NCI-H2081 treated with DMSO at 0.1 percent for 48 hours (cell line): ENCODE measurements around the gene RPGRIP1L.

Source experiments
- DNase-seq: peaks from one replicate; lab custom pipeline; 2025; lab: John Stamatoyannopoulos, UW

The RPGRIP1L gene

DNA sequence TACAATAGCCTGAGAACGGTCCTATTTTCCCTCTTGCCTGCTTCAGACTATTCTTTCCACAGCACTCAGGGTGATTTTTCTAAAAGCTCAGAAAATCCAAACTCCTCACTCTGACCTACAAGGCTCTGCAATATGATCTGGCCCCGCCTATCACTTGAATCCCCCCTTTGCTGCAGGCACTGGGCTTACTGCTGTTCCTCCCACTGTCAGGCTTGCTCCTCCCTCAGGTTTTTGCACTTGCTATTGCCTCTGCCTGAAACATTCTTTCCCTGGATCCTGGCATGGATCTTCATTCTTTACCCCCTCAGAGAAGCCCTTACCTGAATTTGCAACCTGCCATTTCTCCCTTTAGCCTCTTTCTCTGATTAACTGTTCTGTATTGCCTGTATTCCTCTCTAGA, 52.3 kb downstream of the RPGRIP1L start:
- no peak for DNase-seq

DNA sequence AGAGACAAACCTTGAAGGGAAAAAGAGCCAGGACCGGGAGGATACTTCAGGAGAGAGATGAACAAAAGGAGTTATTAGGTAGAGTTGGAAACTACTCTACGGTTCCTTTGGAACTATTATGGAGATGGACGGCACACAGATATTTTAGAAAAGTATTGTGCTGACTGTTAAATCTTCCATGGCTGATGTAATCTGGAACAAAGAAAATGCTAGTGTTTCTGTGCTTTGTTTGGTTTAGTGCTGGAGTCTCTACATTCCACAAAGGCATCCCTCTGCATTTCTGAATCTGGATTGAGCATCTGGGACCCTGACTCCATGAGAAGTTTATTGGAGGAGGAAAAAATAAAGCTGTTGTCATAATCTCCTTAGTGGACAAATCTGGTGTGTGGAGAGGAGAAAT, 57.2 kb downstream of the RPGRIP1L start:
- no peak for DNase-seq

DNA sequence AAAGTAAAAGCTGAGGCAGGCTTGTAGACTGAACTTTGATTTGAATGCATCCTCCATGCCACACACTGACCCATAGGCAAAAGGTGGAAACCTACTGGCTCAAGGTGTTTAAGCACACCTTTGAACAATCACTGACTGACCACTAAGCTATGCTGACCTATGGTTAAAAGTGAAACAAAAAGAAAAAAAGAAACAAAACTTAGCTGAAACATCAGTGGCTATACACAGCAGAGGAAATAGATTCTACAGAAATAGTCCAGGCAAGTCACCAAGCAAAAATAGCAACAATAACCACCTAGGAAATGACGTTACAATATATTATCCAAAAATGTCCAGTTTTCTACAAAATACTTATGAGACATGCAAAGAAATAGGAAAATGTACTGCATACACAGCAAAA, 60.2 kb downstream of the RPGRIP1L start:
- DNase-seq, result no peak

DNA sequence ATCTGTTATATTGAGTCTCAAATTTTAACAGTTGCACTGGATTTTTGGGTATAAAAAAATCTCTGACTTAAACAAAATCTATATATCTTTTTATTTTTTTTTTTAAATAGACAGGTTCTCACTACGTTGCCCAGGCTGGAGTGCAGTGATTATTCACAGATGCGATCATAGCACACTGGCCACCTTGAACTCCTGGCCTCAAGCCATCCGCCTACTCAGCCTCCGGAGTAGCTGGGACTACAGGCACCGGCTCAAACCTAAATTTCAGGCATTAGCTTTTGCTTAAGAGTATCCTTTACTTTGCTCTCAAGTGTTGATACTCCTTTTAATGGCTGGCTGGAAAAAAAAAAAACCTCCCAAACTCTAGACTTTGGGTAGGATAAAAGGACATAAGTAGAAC, 61.6 kb downstream of the RPGRIP1L start:
- no peak for DNase-seq

DNA sequence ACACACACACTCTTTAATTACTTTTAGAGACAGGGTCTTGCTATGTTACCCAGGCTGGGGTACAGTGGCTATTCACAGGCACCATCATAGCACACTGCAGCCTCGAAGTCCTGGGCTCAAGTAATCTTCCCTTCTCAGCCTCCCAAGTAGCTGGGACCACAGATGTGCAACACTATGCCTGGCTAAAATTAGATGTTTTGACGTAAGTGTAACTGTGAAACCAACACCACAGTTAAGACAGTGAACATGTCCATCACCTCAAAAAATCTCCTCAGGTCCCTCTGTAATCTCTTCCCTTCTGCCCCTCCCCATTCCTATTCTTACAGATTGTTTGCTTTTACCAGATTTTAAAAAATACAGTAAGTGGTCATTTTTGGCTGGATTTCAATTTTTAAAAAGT, 66.7 kb downstream of the RPGRIP1L start:
- DNase-seq, result no peak

DNA sequence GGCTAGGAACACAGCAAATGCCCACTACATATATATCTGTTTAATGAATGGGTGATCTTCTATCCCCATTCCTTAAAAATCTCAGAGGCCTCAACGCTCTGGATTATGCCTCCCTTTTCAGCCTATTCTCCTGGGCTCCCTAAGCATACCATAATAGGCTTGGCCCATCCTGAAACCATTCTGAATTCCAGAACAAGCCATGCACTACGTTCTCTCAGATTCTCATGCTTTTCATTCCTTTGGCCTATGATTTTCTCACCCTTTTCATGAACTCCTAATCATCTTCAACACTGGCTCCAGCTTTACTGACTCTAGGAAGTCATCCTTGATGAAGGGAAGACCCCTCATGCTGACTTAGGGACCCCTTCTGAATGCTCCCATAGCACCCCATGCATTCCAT, 71.1 kb downstream of the RPGRIP1L start:
- DNase-seq, result no peak

DNA sequence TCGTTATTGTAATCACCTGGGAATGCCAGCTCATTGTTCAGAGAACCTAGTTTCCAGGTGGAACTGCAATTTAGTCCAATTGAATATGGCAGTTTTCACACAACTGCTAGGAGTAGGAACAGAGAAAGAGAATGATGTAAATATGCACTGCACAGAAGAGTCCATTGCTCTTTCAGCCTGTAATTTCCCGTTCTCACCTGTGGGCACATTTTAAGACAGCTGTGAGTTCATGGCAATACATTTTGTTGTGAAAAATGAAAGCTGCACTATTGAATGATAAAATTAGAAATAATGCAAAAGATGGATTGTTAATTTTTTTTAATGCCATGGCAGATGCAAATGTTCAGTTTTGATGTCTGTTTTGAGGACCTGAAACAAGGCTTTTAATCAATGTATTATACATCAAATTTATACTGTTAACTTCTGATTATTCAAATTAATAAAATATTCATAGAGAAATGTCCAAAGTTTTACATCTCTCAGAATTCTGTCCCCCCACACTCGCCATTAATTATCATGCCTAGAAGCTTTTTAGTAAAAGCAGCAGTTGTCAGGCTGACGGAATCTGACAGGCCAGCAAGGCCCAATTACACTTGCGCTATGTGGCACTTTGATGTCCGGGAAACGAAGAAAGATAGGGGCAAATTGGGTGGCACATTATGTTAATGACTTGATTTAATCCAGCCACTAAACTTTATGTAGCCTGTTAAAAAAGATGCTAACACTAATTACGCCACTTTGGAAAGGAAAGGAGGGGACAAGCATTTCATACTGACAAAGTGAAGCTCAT, 72.2 kb downstream of the RPGRIP1L start:
- DNase-seq, result no peak

DNA sequence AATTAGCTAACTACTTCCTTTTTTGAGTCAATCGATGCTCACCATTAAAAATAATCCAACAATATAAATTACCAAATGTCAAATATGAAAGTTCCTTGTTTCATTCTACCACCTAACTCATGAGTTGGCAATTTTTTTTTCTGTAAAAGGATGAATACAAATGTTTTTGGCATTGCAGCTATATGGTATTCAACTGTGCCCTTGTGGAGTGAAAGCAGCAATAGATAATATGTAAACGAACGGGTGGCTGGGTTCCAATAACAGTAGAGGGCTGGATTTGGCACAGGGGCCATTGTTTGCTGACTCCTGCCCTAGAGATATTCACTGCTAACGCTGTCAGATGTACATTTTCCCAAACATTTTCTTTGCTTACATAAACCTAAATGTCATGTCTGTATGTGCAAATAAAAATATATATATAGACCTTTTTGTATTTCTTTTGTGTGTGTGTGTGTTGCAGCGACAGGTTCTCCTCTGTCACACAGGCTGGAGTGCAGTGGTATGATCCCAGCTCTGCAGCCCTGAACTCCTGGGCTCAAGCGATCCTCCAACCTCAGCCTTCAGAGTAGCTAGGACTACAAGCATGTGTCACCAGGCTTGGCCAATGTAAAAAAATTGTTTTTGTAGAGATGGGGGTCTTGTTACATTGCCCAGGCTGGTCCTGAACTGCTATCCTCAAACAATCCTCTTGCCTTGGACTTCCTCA, 73.9 kb downstream of the RPGRIP1L start:
- no peak for DNase-seq

DNA sequence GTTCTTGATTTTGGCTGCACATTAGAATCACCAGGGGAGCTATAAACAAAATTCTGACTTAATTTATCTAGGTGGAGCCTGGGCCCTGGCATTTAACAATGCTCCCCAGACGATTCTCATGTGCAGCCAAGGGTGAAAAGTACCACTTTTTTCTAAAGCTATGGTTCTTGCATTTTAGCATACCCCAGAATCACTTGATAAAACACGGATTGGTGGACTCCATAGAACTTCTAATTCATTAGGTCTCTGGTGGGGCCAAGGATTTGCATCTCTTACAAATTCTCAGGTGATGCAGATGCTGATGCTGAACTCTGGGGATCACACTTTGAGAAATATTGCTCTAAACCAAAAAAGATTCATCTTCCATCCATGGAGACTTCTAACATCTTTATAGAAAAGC, 74.5 kb downstream of the RPGRIP1L start:
- DNase-seq, result no peak

DNA sequence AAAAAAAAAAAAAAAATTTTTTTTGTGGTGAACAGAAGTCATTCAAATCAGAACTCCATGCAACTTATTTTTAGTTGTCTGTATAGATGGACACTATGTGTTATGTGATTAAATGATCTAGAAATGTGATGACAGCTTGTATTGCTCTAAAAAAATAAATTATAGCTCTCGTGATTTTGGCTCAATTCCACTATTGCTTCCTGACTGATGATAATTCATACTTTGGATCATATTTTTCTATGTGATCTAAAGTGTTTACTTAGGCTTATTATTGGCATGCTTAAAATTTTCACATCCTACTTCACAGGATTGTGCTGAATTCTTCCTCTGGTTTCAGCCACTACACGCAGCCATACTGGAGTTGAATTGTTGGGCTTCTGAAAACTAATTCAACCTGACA, 76.8 kb downstream of the RPGRIP1L start:
- no peak for DNase-seq

DNA sequence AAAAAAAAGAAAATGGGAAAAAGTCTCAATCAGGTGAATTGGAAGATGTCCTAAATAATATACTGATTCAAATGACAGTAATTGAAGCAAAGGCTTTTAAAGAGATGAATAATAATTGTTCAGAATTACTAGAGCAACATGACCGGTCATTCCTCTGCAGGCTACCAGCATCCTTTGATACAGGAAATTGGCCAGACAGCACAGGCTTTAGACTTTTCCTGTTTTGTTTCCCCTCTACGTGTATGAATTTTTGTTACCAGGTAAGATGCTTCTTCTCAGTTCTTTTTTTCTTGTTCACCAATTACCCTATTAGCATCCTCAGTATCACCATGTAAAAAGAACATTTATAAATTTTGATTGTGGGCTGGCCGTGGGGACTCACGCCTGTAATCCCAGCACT, 77.5 kb downstream of the RPGRIP1L start:
- no peak for DNase-seq

DNA sequence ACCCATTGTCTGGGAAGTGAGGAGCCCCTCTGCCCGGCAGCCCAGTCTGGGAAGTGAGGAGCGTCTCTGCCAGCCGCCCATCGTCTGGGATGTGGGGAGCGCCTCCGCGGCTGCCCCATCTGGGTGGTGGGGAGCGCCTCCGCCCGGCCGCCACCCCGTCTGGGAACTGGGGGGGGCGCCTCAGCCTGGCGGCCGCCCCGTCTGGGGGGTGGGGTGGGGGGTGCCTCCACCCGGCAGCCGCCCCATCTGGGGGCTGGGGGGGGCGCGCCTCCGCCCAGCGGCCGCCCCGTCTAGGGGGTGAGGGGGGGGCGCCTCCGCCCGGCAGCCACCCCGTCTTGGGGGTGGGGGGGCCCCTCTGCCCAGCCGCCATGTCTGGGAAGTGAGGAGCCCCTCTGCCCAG, 78.4 kb downstream of the RPGRIP1L start:
- DNase-seq, result no peak

DNA sequence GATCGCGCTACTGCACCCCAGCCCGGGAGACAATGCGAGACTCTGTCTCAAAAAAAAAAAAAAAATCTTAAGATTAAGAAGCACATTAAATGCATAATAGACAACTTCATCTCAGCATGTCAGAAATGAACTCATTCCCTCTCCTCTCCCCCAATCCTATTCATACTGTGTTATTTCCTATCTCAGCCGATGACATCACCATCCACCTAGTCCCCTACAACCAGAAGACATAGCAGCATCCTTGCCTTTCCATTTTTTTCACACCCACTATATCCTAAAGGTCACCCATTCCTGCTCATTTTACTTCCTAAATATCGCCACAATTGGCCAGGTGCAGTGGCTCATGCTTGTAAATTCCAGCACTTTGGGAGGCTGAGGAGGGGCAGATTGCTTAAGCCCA, 81.3 kb downstream of the RPGRIP1L start:
- DNase-seq, result no peak

DNA sequence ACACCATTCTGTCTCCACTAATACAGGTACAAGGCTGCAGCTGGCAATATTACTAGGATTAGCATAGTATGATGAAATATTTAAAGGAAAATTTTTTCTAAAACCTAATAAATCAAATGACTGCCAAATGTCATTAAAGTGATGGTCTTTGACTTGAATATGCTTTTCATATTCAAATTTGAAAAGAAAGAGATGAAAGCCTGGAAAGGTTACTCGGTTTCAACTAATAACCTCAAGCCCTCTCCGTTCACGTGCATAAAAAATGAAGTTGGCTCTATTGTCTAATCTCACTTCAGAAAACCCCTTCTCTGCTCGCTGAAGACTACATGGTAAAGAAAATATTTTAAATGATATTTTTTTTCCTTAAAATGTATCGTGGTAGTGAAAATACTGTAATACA, 83.2 kb downstream of the RPGRIP1L start:
- no peak for DNase-seq

DNA sequence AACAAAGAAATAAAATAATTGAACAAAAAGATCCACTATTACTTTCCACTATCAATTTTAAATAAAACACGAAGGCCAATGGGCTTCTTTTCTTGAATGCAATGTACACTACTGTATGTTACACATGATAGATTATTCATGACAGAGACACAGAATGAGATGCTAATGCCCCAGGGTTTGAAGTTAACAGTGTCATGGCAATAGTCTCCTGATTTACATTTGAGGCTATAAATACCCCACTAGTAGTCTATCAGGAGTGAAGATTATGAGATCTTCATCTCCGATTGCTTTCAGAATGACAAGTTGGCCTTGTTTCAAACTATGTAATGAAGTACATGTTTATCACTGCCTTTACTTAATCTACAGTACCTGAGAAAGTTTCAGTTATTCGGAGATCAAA, 84.4 kb downstream of the RPGRIP1L start:
- DNase-seq, result no peak

DNA sequence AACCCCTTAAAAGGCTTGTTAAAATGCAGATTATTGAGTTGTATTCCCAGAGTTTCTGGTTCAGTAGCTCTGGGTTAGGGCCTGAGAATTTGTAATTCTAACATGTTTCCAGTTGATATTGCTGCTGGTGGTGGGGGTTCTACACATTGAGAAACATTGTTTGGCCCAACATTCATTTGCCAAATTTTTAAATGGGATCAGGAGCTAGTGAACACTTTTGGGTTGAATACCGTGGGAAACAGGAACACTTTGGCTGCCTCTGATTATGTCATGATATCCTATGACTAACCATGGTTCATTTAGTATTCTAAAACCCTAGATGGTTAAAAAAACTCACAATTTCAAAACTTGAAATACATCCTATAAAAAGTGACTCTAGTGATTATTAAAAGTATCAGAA, 89.3 kb downstream of the RPGRIP1L start:
- DNase-seq, result no peak

DNA sequence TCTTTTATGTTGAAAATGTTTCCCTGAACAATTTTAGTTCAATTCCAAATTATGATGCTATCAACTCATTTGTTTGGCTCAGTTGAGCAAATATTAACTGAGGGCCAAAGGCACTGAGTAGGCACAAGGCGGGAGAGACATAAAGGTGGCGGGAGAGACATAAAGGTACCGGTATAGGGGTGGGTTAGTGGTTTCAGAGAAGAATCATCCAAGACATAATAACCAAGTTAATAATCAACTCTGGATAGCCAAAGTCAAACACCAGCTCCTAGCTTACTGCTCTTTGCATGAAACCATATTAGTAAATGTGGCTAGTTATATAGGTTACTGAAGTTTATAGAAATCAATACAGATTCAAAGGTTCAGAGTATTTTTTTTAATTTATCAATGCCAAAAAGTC, 91.7 kb downstream of the RPGRIP1L start:
- no peak for DNase-seq

DNA sequence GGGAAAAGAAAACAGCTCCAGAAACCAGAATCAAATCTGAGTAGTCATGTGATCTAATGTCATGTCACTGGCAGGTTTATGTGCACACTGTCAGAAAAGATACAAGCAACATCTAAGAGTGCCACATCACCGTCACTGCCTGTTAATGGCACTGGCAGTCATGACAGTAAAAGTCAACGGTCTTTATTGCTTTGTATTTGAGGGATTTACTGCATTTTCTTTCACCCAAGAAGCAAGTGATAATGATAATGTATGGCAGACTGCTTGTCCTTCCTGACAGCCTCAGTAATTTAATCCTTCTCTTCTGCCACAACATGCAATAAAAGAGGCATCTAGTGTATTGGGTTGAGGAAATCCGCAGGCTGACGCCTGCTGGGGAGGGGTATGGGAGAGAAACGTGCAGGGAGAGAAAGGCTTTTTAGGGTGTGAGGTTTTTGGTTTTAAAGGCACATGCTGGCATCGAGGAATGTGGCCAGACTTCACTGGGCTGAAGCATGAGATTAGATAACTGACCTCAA, 92.4 kb downstream of the RPGRIP1L start:
- DNase-seq, result no peak

DNA sequence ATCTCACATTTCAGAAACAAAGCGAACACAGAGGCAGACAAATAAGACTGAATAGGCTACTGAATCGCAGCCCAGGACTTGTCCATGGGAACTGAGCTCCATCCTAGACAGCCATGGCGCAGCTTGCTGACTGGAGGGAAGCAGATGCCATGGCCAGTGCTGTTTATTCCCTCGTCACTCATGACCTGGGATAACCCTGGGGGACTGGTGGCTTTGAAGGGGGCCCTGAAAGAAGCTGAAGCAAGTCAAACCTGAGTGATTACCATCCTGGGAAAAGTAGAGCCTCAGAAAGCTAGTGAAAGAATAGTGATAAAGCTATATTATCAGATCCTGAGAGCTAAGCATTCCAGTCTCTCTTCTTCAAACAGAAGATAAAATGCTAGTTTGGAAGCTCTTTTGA, 94.1 kb downstream of the RPGRIP1L start:
- DNase-seq, result no peak

DNA sequence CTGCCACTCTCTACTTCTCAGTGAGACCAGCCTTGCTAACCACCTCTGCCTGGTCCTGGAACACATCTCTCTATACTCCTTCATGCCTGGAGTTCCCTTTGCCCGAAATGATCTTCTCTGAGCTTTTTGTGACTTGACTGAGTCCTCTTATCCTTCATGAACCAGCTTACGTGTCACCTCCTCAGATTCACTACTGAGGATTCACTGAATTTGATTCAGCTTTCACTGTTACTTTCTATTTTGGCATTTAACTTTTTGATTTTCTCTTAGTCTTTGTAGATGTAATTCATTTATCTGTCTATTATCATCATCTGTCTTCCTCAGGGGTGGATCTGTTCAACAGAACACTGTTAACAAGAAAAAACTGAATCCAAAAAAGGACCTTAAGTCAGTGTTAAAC, 95.6 kb downstream of the RPGRIP1L start:
- no peak for DNase-seq

DNA sequence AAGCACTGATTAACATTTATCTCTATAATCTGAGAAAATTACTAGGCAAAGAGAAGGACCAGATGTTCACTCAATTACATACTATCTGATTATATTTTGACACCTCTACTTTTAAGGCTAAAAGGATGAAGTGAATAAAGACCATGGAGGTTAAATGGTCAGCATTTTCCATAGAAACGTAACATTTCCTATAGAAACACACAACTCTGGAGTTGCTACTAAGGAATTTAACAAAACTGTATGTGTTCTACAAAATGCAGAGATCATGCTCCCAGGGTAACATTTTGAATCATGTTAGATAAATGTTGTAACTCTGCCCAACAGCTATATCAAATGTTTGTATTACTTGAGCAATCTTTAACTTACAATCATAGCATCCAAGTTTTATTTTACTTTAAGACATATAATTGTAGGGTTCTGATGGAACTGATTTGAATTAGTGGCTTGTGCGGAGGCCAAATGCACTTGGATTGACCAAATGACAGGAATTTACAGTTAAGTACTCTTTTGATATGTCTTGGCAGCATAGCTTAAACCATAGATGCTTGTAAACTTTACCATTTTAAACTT, 97.7 kb downstream of the RPGRIP1L start:
- no peak for DNase-seq

DNA sequence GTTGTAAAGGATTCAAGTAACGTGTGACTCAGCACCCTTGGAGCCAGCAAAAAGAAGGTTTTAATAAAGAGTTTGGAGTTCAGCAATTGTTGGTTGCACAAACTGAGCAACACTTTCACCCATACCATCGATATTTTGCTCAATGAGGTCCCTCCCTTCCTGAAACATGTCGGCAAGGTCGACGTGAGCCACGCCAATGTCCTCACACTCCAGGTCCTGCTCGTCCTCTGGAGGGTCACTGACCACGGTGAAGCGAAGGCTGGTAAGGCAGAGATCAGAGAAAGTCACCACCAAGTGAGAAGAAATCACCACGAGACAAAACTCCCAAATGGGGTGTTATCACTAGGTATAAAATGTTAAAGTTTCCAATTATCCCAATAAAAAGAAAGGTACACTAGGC, 98.3 kb downstream of the RPGRIP1L start:
- DNase-seq, result no peak

DNA sequence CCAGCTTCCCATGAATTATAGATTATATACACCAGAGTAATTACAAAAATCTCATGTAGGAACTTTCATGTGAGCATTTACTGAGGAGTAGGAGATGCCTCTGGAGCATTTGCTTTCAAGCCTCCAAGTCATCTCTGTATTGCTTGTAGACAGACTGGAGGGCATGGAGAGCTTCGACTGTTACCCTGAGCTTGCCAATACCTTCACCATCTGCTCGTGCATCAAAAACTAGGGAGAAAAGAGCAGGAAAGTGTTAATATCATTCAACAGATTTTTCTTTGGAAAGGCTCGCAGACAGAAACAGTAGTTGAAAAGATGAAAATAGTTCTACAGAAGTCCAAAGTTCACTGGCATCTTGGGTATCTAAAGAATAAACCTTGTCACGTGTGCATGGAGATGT, 101.7 kb downstream of the RPGRIP1L start:
- DNase-seq, result no peak
